BLaER1 treated with 17β-estradiol and CSF1 and Interleukin-3, amounts not matched to agents 10 nM and 100 nM (cell line): ENCODE measurements around the gene COPE.

Source experiments
- H3K27ac ChIP-seq, 11 experiments: shearing (Covaris generic); formaldehyde crosslinking; 2 replicates each; pipeline ENCODE4 v1.8.1; 2022
- H3K27me3 ChIP-seq, 11 experiments: shearing (Covaris generic); formaldehyde crosslinking; 2 replicates each; pipeline ENCODE4 v1.8.1; 2022
- H3K36me3 ChIP-seq, 11 experiments: shearing (Covaris generic); formaldehyde crosslinking; 2 replicates each; pipeline ENCODE4 v1.8.1; 2022
- H3K4me1 ChIP-seq, 10 experiments: shearing (Covaris generic); formaldehyde crosslinking; 2 replicates each; pipeline ENCODE4 v1.8.1; 2022
- H3K4me2 ChIP-seq, 11 experiments: shearing (Covaris generic); formaldehyde crosslinking; 2 replicates each; pipeline ENCODE4 v1.8.1; 2022
- H3K4me3 ChIP-seq, 10 experiments: shearing (Covaris generic); formaldehyde crosslinking; 2 replicates each; pipeline ENCODE4 v1.8.1; 2022
- H3K9ac ChIP-seq, 11 experiments: shearing (Covaris generic); formaldehyde crosslinking; 2 replicates each; pipeline ENCODE4 v1.8.1; 2022
- H3K9me3 ChIP-seq, 11 experiments: shearing (Covaris generic); formaldehyde crosslinking; replicated peaks in 1 of 11; 2 replicates each; pipeline ENCODE4 v1.8.1; 2022
- H4K20me1 ChIP-seq, 11 experiments: shearing (Covaris generic); formaldehyde crosslinking; 2 replicates each; pipeline ENCODE4 v1.8.1; 2022
- Cebpa-rat ChIP-seq, 11 experiments: shearing (Covaris generic); IDR thresholded peaks; 2 replicates each; pipeline ENCODE4 v1.8.1; 2022

The COPE gene

GRCh38 chr19:18865973-18866799 is 53.0 kb downstream of the COPE start:
- H3K36me3 ChIP-seq = peaks cover 75 to 80% (median 76%) of the 10 kb centered on the region in 11 experiments
- no peaks in the 10 kb centered on the region for H3K9me3 ChIP-seq
- peaks cover 66 to 97% (median 83%) of the 10 kb centered on the region in 11 experiments; a peak in 21 of 22 replicates for H4K20me1 ChIP-seq
- H3K4me2 ChIP-seq = no peak overlapping the region
- H3K27me3 ChIP-seq = peaks cover 0 to 6% (median 0%) of the 10 kb centered on the region in 11 experiments; a peak in 1 of 22 replicates
- H3K9ac ChIP-seq = 0 out of 22 replicates have a peak overlapping the region, but pooled peaks of 1 of the 11 experiments have one; percentile 10
- peaks cover 20 to 34% (median 25%) of the 10 kb centered on the region in 10 experiments for H3K4me1 ChIP-seq
- H3K27ac ChIP-seq = no peak overlapping the region
- no peak overlapping the region for H3K4me3 ChIP-seq
- no peak for TF ChIP-seq Cebpa-rat (IDR thresholded peaks at IDR 0.05)

- no peak overlapping the region for H3K9ac ChIP-seq
- peaks cover 21 to 35% (median 26%) of the 10 kb centered on the region in 10 experiments for H3K4me1 ChIP-seq
- no peaks in the 10 kb centered on the region for H3K9me3 ChIP-seq
- peaks cover 84 to 89% (median 85%) of the 10 kb centered on the region in 11 experiments for H3K36me3 ChIP-seq
- H3K27ac ChIP-seq = no peak overlapping the region
- TF ChIP-seq Cebpa-rat (IDR thresholded peaks at IDR 0.05) = no peak
- H3K4me2 ChIP-seq = no peak overlapping the region
- H4K20me1 ChIP-seq = peaks cover 71 to 98% (median 90%) of the 10 kb centered on the region in 11 experiments; a peak in 21 of 22 replicates
- H3K27me3 ChIP-seq = peaks cover 0 to 6% (median 0%) of the 10 kb centered on the region in 11 experiments; a peak in 1 of 22 replicates
- no peak overlapping the region for H3K4me3 ChIP-seq
Observed at GRCh38 chr19:18865106-18865972, 53.8 kb downstream of the COPE start.

- H3K9me3 ChIP-seq = no peaks in the 10 kb centered on the region
- no peak overlapping the region for H3K4me2 ChIP-seq
- peaks cover 76 to 100% (median 93%) of the 10 kb centered on the region in 11 experiments; a peak in 21 of 22 replicates for H4K20me1 ChIP-seq
- peaks cover 28 to 37% (median 30%) of the 10 kb centered on the region in 10 experiments for H3K4me1 ChIP-seq
- H3K27ac ChIP-seq = no peak overlapping the region
- H3K36me3 ChIP-seq = peaks cover 98 to 100% (median 99%) of the 10 kb centered on the region in 11 experiments
- H3K27me3 ChIP-seq = no peaks in the 10 kb centered on the region
- H3K4me3 ChIP-seq = no peak overlapping the region
- no peak overlapping the region for H3K9ac ChIP-seq
- no peak for TF ChIP-seq Cebpa-rat (IDR thresholded peaks at IDR 0.05)
Observed at GRCh38 chr19:18863843-18864362, 55.3 kb downstream of the COPE start.

DNA sequence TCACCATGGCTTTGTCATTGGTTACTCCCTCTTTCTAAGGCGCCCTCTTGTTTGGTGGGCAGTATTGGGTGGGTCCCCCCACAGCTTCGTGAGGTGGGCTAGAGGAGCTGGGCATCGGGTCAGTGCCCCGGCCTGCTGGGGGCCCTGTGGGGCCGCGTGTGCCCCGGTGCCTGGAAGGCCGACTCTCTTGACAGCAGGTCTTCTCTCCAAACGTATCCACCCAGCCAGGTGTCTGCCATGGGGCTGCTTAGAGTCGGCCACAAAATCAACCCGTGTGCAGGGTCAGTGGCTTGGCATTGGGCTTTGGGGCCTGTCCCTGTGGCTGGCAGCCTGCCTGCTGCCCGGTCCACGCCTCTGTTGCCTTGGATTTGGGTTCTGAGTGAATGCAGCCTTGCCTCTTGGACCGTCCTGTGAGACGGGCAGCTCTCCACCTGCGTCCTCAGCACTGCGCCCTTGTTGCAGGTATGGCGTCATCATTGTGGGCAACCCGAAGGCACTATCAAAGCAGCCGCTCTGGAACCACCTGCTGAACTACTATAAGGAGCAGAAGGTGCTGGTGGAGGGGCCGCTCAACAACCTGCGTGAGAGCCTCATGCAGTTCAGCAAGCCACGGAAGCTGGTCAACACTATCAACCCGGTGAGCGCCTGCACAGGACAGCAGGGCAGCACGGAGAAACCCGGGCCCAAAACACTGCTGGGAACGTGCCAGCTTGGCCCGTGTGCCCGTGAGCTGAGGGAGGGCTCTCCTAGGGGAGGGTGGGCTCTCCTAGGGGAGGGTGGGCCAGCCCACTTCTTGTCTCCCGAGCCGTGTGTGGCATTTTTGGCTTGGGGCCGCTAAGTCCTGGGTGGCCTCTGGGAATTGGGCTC is 56.0 kb downstream of the COPE start:
- TF ChIP-seq Cebpa-rat (IDR thresholded peaks at IDR 0.05) = no peak
- Histone ChIP-seq H3K4me1 (peaks cover 31 to 43% (median 35%) of the 10 kb centered on the region in 10 experiments), H3K9me3 (no peaks in the 10 kb centered on the region), H4K20me1 (peaks cover 76 to 100% (median 93%) of the 10 kb centered on the region in 11 experiments; a peak in 21 of 22 replicates), H3K36me3 (peaks cover 100% of the 10 kb centered on the region in 11 experiments), H3K4me3 (no peak overlapping the region), H3K27ac (no peak overlapping the region), H3K4me2 (no peak overlapping the region), H3K9ac (no peak overlapping the region), H3K27me3 (no peaks in the 10 kb centered on the region)

DNA sequence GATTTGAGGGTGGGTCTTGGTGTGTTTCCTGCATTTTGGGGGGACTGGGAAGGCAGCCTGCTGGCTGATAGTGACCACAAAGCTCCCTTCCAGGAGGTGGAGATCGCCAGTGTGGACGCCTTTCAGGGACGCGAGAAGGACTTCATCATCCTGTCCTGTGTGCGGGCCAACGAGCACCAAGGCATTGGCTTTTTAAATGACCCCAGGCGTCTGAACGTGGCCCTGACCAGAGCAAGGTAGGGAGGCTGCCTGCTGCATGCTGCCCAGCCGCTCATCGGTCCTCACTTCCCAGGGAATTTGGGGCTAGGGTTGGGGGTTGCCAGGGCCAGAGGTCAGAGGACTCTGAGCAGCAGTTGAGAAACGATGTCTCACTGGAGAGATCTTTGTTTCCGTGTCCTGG is 57.3 kb downstream of the COPE start:
- no peaks in the 10 kb centered on the region for H3K27me3 ChIP-seq
- H3K4me1 ChIP-seq = peaks cover 31 to 43% (median 37%) of the 10 kb centered on the region in 10 experiments
- H3K36me3 ChIP-seq = peaks cover 100% of the 10 kb centered on the region in 11 experiments
- H4K20me1 ChIP-seq = peaks cover 75 to 100% (median 93%) of the 10 kb centered on the region in 11 experiments; a peak in 21 of 22 replicates
- H3K4me2 ChIP-seq = peak overlapping the region in 3 of 11 experiments; percentile 40 to 45 (median 43); a peak in 3 of 22 replicates
- H3K9me3 ChIP-seq = no peaks in the 10 kb centered on the region
- no peak overlapping the region for H3K4me3 ChIP-seq
- peak overlapping the region in 4 of 11 experiments; percentile 13 to 49 (median 39); a peak in 5 of 22 replicates for H3K27ac ChIP-seq
- TF ChIP-seq Cebpa-rat (IDR thresholded peaks at IDR 0.05) = no peak
- H3K9ac ChIP-seq = peak overlapping the region in 2 of 11 experiments; percentile 9 to 30; a peak in 1 of 22 replicates

DNA sequence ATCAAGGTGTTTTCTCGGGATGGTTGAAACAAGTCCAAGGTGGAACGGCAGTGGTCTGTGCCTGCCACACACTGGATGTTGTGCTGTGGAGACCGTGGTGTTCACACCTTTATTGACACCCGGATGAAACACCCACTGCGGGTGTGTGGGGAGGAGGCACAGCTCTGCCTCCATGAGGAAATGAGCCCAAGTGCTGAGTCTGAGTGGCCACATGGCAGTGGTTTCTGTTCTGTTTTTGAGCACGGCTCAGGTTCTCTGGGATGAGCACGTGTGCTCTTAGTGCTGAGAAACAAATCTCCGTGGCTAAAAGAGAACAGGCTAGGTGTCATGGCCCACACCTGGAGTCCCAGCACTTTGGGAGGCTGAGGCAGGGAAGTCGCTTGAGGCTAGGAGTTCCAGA is 58.0 kb downstream of the COPE start:
- H3K36me3 ChIP-seq = peaks cover 100% of the 10 kb centered on the region in 11 experiments
- H3K4me3 ChIP-seq = no peak overlapping the region
- H4K20me1 ChIP-seq = peaks cover 76 to 100% (median 93%) of the 10 kb centered on the region in 11 experiments; a peak in 21 of 22 replicates
- H3K9ac ChIP-seq = peak overlapping the region in 4 of 11 experiments; percentile 16 to 38 (median 30); a peak in 7 of 22 replicates
- H3K4me2 ChIP-seq = peak overlapping the region; percentile 16 to 65 (median 46); a peak in 20 of 22 replicates
- H3K4me1 ChIP-seq = peaks cover 31 to 42% (median 37%) of the 10 kb centered on the region in 10 experiments
- no peaks in the 10 kb centered on the region for H3K9me3 ChIP-seq
- peak overlapping the region in 6 of 11 experiments; percentile 6 to 49 (median 30); a peak in 9 of 22 replicates for H3K27ac ChIP-seq
- no peaks in the 10 kb centered on the region for H3K27me3 ChIP-seq
- TF ChIP-seq Cebpa-rat (IDR thresholded peaks at IDR 0.05) = no peak

DNA sequence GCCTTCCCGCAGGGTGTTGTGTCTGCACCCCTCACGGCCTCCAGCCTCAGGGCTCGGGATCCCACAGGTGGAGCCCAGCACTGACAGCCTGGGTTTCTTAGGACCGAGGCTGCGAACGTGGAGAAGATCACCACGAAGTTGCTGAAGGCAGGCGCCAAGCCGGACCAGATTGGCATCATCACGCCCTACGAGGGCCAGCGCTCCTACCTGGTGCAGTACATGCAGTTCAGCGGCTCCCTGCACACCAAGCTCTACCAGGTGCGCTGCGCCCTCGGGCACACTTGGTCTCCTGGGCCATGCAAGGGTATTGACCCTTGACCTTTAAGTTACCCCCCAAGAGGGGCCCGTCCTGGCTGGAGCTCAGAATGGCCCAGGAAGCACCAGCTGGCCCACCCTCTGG is 58.5 kb downstream of the COPE start:
- no peaks in the 10 kb centered on the region for H3K9me3 ChIP-seq
- H3K27ac ChIP-seq = peak overlapping the region in 5 of 11 experiments; percentile 4 to 13 (median 6); a peak in 2 of 22 replicates
- peak overlapping the region; percentile 16 to 65 (median 46); a peak in 21 of 22 replicates for H3K4me2 ChIP-seq
- H3K4me1 ChIP-seq = peaks cover 31 to 42% (median 37%) of the 10 kb centered on the region in 10 experiments
- peak overlapping the region in 5 of 11 experiments; percentile 7 to 38 (median 14); a peak in 4 of 22 replicates for H3K9ac ChIP-seq
- H3K36me3 ChIP-seq = peaks cover 100% of the 10 kb centered on the region in 11 experiments
- H4K20me1 ChIP-seq = peaks cover 76 to 100% (median 93%) of the 10 kb centered on the region in 11 experiments; a peak in 21 of 22 replicates
- no peaks in the 10 kb centered on the region for H3K27me3 ChIP-seq
- H3K4me3 ChIP-seq = no peak overlapping the region
- no peak for TF ChIP-seq Cebpa-rat (IDR thresholded peaks at IDR 0.05)
